Upper lobe of right lung (tissue), 1 donor: ENCODE data around the gene EML5. TPM values are rescaled to one million over a fixed set of nuclear protein-coding genes. Genes with fewer than 3 reads are reported as not detected.
A peak's percentile ranks its signal among the peaks of the same experiment; 100 is the strongest.

Experiments used
- ATAC-seq: fragments of 200-7000 bp; cut with Tn5 transposase; one replicate; pipeline ENCODE4 v1.9.1; 2020; ENCODE audit warnings: mild to moderate bottlenecking, moderate library complexity
- DNase-seq: peaks from one replicate; pipeline ENCODE4 v3.0.0-alpha.2; 2020
- H3K27ac ChIP-seq: fragments of 200-600 bp; one replicate; pipeline ENCODE4 v1.8.0; 2022
- H3K27me3 ChIP-seq: fragments of 200-600 bp; one replicate; pipeline ENCODE4 v1.8.0; 2022; ENCODE audit warnings: mild to moderate bottlenecking
- H3K36me3 ChIP-seq: fragments of 200-600 bp; one replicate; pipeline ENCODE4 v1.8.0; 2022
- H3K4me1 ChIP-seq: fragments of 200-600 bp; one replicate; pipeline ENCODE4 v1.8.0; 2022
- H3K4me3 ChIP-seq: fragments of 200-600 bp; one replicate; pipeline ENCODE4 v1.8.0; 2022; ENCODE audit warnings: mild to moderate bottlenecking
- H3K9me3 ChIP-seq: fragments of 200-600 bp; one replicate; pipeline ENCODE4 v1.8.0; 2022
- CTCF ChIP-seq: fragments of 200-600 bp; IDR thresholded peaks from one replicate; pipeline ENCODE4 v1.8.0; 2022; ENCODE audit warnings: antibody characterized with exemption
- intact Hi-C: fragments of 100-400 bp; cut with DNase I; formaldehyde crosslinking; loops from one replicate; pipeline ENCODE4 v1.11.0; 2022
- total RNA-seq: library from RNA; stranded (reverse); fragmentation: NEBNext Ultra II Directional; extraction: Animal tissue kit (Norgen Biotek cat#: 25700); gene quantifications from one replicate; pipeline ENCODE4 v1.2.1, GENCODE V29; 2021
- donor health status: DM: no; HTN: yes; CAD: no; lungs with severe emphysema.

EML5 gene
- total RNA-seq, 1 donor from 2014 or later, result 2.3 TPM

GRCh38 chr14:88618476-88618875 is 174.3 kb downstream of the EML5 start:
- DNase-seq (no peak), ATAC-seq (no peak)
- Histone ChIP-seq H3K4me1 (peaks cover 2% of the 10 kb centered on the region), H3K36me3 (peaks cover 8% of the 10 kb centered on the region), H3K27me3 (no peaks in the 10 kb centered on the region), H3K4me3 (no peak overlapping the region), H3K27ac (no peak overlapping the region), H3K9me3 (no peaks in the 10 kb centered on the region)
- no peak for TF ChIP-seq CTCF
- intact Hi-C loops, result no loop called here

- ATAC-seq (no peak), DNase-seq (no peak)
- Histone ChIP-seq H3K36me3 (peaks cover 17% of the 10 kb centered on the region), H3K4me1 (peaks cover 8% of the 10 kb centered on the region), H3K27ac (no peak overlapping the region), H3K27me3 (no peaks in the 10 kb centered on the region), H3K9me3 (no peaks in the 10 kb centered on the region), H3K4me3 (no peak overlapping the region)
- no peak for TF ChIP-seq CTCF
- intact Hi-C loops, result no loop called here
Observed at GRCh38 chr14:88617479-88617878, 175.3 kb downstream of the EML5 start.

DNA sequence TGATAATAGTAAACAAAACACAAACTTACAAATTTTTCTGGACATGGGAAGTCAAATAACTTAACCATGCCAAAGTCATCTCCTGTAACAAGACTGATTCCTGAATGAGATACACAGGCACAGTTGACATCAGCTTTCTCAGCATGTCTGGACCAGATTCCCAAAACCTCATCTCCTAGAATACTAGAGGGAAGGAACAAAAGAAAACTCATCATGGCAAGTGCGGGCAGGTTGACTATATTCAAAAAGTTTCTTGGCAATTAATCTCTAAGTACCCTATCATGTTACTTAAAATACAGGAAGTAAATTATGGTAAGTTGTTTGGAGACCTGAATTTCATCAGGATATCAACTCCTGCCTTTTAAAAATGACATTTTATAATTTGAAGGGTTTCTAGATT is 176.1 kb downstream of the EML5 start:
- ATAC-seq (no peak), DNase-seq (no peak)
- no peaks in the 10 kb centered on the region for H3K9me3 ChIP-seq
- no peaks in the 10 kb centered on the region for H3K27me3 ChIP-seq
- peaks cover 25% of the 10 kb centered on the region for H3K36me3 ChIP-seq
- no peak overlapping the region for H3K27ac ChIP-seq
- no peak for TF ChIP-seq CTCF
- intact Hi-C loops, result no loop called here
- H3K4me3 ChIP-seq, result no peak overlapping the region
- H3K4me1 ChIP-seq, result peaks cover 8% of the 10 kb centered on the region

DNA sequence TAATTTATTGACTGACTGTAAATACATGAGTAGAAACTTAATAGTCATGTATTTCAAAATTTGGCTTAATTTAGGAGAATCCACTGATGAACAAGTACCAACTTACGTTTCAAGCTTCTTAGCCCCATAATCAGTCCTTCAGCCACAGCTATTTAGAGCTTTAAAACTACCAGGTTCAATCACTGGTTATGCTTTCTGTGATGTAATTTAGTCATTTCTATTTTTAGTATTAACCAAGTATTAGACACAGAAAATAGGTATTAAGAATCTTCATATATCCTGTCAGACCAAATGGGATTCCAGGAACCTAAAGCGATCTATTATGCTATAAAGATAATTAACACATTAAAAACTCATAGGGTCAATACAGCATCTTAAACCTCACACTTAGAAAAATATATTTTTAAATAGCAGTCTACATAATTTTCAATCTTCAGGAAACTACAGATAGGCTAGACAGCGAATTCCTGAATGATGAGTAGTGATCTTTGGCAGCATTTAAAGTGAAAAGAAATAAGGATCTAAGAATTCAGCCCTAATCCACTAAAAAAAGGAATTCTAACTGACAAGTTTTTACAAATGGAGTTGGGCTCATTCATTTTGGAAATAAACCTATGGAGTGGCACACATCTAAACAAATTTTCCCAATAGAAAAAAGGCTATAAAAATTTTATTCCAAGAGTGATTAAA is 178.4 kb downstream of the EML5 start:
- intact Hi-C loops, result no loop called here
- TF ChIP-seq CTCF, result no peak
- ATAC-seq (no peak), DNase-seq (no peak)
- Histone ChIP-seq H3K4me3 (no peak overlapping the region), H3K4me1 (peaks cover 8% of the 10 kb centered on the region), H3K9me3 (no peaks in the 10 kb centered on the region), H3K36me3 (peaks cover 48% of the 10 kb centered on the region), H3K27ac (no peak overlapping the region), H3K27me3 (no peaks in the 10 kb centered on the region)

- DNase-seq (no peak), ATAC-seq (peak; percentile 45)
- H3K9me3 ChIP-seq, result no peaks in the 10 kb centered on the region
- no peaks in the 10 kb centered on the region for H3K27me3 ChIP-seq
- intact Hi-C loops, result no loop called here
- no peak for TF ChIP-seq CTCF
- H3K27ac ChIP-seq, result no peak overlapping the region
- peaks cover 8% of the 10 kb centered on the region for H3K4me1 ChIP-seq
- H3K4me3 ChIP-seq, result no peak overlapping the region
- peaks cover 56% of the 10 kb centered on the region for H3K36me3 ChIP-seq
Observed at GRCh38 chr14:88613552-88614010, 179.2 kb downstream of the EML5 start.
